ENCODE data around the gene GDF2. TPM values are rescaled to one million over a fixed set of nuclear protein-coding genes. Genes with fewer than 3 reads are reported as not detected.

Gene GDF2
- total RNA-seq, 1 donor from 2014 or later: not detected

DNA sequence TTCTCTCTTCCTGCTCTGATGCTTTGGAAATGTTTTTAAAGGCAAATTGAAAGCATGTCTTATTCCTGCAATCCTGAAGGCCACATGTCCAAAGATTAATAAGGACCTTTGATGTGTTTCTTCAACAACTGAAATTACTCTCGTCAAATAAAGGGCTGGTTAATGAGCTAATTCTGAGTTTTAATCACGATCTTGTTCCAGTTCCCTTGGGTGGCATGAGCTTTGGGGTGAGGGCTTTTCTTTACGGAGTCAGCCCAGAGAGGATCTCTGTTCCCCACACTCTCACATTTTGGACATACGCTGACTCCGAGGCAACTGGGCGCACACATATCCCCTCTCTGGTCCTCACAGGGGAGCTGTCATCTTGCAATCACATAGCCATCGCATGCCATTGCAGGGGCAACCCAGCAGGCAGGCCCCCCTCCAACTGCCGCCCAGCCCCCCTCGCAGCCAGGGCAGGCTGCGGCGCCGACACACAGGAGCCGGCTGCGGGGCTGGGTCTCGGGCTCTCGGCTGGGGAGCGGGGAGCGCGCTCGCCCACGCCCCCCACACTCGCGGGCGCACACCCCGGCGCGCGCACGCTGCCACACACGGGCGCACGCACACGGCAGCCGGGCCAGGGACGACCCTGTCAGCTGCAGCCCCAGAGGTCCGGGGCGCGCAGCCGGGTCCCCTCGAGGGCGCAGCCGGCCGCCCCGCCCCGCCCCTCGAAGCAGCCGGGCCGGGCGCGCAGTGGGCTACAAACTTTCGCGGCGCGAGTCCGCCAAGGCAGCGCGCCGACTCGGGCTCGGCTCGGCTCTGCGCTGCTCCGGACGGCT, 22.4 kb upstream of the GDF2 start, which contains the start of gene GDF10:
Gene GDF10 (plus strand): TSS at position 587 of the 818 bp plus-strand sequence. CDS start 455 bp downstream, outside the sequence.
- H3K36me3 Mint-ChIP-seq (ENCODE audit: unreplicated experiment): no peaks in the 10 kb centered on the region
- peak within 1 kb of the TSS; percentile 82 for H3K4me3 Mint-ChIP-seq (ENCODE audit: unreplicated experiment)
- DNase-seq: no peak
- no peak within 1 kb of the TSS for H3K27ac Mint-ChIP-seq (ENCODE audit: unreplicated experiment)
- no peaks in the 10 kb centered on the region for H3K4me1 Mint-ChIP-seq (ENCODE audit: low read depth, unreplicated experiment)
- H3K27me3 Mint-ChIP-seq (ENCODE audit: unreplicated experiment): peaks cover 9% of the 10 kb centered on the region
- TF ChIP-seq, protein P1, sequence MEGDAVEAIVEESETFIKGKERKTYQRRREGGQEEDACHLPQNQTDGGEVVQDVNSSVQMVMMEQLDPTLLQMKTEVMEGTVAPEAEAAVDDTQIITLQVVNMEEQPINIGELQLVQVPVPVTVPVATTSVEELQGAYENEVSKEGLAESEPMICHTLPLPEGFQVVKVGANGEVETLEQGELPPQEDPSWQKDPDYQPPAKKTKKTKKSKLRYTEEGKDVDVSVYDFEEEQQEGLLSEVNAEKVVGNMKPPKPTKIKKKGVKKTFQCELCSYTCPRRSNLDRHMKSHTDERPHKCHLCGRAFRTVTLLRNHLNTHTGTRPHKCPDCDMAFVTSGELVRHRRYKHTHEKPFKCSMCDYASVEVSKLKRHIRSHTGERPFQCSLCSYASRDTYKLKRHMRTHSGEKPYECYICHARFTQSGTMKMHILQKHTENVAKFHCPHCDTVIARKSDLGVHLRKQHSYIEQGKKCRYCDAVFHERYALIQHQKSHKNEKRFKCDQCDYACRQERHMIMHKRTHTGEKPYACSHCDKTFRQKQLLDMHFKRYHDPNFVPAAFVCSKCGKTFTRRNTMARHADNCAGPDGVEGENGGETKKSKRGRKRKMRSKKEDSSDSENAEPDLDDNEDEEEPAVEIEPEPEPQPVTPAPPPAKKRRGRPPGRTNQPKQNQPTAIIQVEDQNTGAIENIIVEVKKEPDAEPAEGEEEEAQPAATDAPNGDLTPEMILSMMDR (IDR thresholded peaks at IDR 0.05; ENCODE audit: partially characterized antibody, unreplicated experiment): no peak
- no peaks in the 10 kb centered on the region for H3K9me3 Mint-ChIP-seq (ENCODE audit: unreplicated experiment)

DNA sequence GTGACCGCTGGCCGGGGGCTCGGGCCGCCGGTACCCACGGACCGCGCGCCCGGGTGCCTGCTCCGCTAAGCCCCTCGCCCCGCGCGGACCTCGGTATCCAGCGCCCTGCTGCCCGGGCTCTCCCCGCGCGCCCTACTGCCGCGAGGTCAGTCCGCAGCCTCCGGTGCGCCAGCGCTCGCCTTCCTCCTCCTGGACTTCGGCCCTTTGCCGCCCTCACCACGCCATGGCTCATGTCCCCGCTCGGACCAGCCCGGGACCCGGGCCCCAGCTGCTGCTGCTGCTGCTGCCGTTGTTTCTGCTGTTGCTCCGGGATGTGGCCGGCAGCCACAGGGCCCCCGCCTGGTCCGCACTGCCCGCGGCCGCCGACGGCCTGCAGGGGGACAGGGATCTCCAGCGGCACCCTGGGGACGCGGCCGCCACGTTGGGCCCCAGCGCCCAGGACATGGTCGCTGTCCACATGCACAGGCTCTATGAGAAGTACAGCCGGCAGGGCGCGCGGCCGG, 21.8 kb upstream of the GDF2 start:
- peak; percentile 49 for DNase-seq
- Mint-ChIP-seq H3K4me1 (ENCODE audit: low read depth, unreplicated experiment) (no peaks in the 10 kb centered on the region), H3K4me3 (ENCODE audit: unreplicated experiment) (peak overlapping the region; percentile 82), H3K27me3 (ENCODE audit: unreplicated experiment) (peaks cover 10% of the 10 kb centered on the region), H3K9me3 (ENCODE audit: unreplicated experiment) (no peaks in the 10 kb centered on the region), H3K36me3 (ENCODE audit: unreplicated experiment) (no peaks in the 10 kb centered on the region), H3K27ac (ENCODE audit: unreplicated experiment) (no peak overlapping the region)
- TF ChIP-seq, protein P1 (IDR thresholded peaks at IDR 0.05; ENCODE audit: partially characterized antibody, unreplicated experiment): peak; percentile 21

DNA sequence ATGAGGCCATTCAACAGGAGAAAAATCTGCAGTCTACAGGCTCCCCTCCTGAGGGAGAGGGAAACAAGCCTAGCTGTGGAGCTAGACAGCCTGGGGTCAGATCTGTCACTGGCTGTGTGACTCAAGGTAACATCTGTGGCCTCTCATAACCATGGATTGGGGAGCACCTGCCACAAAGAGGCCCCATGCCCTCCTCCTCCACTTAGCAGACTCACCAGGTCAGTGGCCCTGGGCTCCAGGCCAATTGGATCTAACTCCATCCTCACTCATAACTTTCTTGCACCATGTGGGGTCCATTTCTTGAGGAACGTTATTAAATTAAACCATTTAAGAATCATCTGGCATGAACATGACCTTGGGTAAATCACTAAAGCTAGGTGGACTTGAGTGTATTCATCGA, 20.4 kb upstream of the GDF2 start:
- H3K4me1 Mint-ChIP-seq (ENCODE audit: low read depth, unreplicated experiment): no peaks in the 10 kb centered on the region
- H3K4me3 Mint-ChIP-seq (ENCODE audit: unreplicated experiment): no peak overlapping the region

DNA sequence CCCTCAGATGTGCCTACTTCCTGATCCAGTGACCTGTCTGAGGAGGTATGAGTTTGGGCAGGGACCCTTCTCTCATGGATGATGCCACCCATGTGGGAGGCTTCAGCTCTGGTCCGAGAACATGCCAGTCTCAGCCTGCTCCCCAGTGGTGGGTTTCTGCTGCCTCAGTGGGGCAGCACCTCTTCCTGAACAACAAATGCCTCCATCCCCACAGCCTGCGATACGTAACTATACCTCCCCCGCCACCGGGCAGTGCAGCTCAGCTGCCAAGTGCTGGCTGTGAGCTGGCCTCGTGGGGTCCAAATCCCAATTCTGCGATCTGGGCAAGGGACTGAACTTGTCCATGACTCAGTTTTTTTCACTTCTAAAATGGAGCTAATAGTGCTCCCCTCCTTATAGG, 19.1 kb upstream of the GDF2 start:
- peaks cover 10% of the 10 kb centered on the region for H3K27me3 Mint-ChIP-seq (ENCODE audit: unreplicated experiment)
- H3K27ac Mint-ChIP-seq (ENCODE audit: unreplicated experiment): no peak overlapping the region
- DNase-seq: no peak
- no peaks in the 10 kb centered on the region for H3K4me1 Mint-ChIP-seq (ENCODE audit: low read depth, unreplicated experiment)
- H3K9me3 Mint-ChIP-seq (ENCODE audit: unreplicated experiment): no peaks in the 10 kb centered on the region
- TF ChIP-seq, protein P1 (IDR thresholded peaks at IDR 0.05; ENCODE audit: partially characterized antibody, unreplicated experiment): no peak
- H3K4me3 Mint-ChIP-seq (ENCODE audit: unreplicated experiment): no peak overlapping the region
- no peaks in the 10 kb centered on the region for H3K36me3 Mint-ChIP-seq (ENCODE audit: unreplicated experiment)

More for the DNA sequence above, 20.4 kb upstream of the GDF2 start:
- H3K27ac Mint-ChIP-seq (ENCODE audit: unreplicated experiment): no peak overlapping the region
- no peak for DNase-seq
- TF ChIP-seq, protein P1 (IDR thresholded peaks at IDR 0.05; ENCODE audit: partially characterized antibody, unreplicated experiment): no peak
- H3K36me3 Mint-ChIP-seq (ENCODE audit: unreplicated experiment): no peaks in the 10 kb centered on the region
- no peaks in the 10 kb centered on the region for H3K9me3 Mint-ChIP-seq (ENCODE audit: unreplicated experiment)
- H3K27me3 Mint-ChIP-seq (ENCODE audit: unreplicated experiment): peaks cover 10% of the 10 kb centered on the region

DNA sequence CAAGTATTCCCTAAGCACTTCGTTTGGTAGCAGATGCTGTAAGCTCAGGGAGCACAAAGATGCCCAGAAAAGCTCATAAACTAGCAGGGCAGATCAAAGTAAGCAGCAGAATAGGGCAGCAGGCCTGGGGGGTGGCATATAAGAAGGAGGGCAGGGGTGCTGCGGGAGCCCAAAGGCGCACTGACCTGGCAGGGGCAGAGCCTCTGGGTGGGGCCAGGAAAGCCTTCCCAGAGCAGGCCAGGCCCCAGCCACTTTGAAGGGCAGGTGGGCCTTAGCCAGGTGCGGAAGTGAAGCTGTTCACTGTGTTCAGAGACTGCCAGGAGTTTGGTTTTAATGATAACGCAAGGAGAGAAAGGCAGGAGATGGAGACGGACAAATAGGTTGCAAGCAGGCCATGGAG, 18.4 kb upstream of the GDF2 start:
- H3K27me3 Mint-ChIP-seq (ENCODE audit: unreplicated experiment): peaks cover 10% of the 10 kb centered on the region
- no peaks in the 10 kb centered on the region for H3K4me1 Mint-ChIP-seq (ENCODE audit: low read depth, unreplicated experiment)
- H3K4me3 Mint-ChIP-seq (ENCODE audit: unreplicated experiment): no peak overlapping the region
- no peak overlapping the region for H3K27ac Mint-ChIP-seq (ENCODE audit: unreplicated experiment)
- no peaks in the 10 kb centered on the region for H3K36me3 Mint-ChIP-seq (ENCODE audit: unreplicated experiment)
- no peak for DNase-seq
- H3K9me3 Mint-ChIP-seq (ENCODE audit: unreplicated experiment): no peaks in the 10 kb centered on the region
- TF ChIP-seq, protein P1 (IDR thresholded peaks at IDR 0.05; ENCODE audit: partially characterized antibody, unreplicated experiment): no peak

Data from glutamatergic neuron (in vitro differentiated cells).